CD1c-positive myeloid dendritic cell (primary cell): Measurements from ENCODE around the gene MORN5.

ENCODE experiments used
- DNase-seq: peaks from one replicate; pipeline ENCODE4 v3.0.0-alpha.2; 2016; ENCODE audit errors: extremely low spot score

The MORN5 gene

DNA sequence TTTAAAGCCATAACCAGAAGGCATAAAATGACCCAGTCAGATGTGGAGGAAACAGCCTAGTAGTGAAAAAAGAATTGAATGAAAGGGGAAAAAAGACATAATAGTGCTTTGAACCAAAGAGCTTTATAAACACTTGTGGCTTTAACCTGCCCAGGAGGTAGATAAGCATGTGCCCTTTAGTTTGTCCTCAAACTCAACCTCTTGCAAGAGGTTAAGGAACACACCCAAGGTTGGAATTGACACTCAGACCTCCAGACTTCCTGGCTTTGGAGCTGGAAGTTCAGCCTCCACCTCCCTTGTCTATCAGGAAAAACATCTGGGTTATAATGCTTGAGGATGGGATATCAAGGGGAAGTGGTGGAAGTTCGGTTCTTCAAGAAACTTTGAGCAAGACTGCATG, 16.4 kb upstream of the MORN5 start:
- no peak for DNase-seq

- DNase-seq, result no peak
These were observed 15.8 kb upstream of the MORN5 start for GRCh38 chr9:122143876-122144405.

- no peak for DNase-seq
These were observed 14.7 kb upstream of the MORN5 start for GRCh38 chr9:122144836-122145591.

DNA sequence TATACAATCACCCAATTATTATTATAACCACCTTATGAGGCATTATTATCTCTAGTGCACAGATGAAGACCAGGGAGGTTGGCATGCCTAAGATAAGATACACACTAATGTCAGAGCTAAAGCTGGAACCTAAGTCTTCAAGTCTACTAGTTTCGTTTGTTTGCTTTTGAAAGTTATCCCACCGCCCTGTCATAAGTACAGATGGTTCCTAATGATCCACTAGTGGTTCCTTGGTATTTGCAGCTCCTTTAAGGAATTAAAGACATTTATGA, 14.2 kb upstream of the MORN5 start:
- no peak for DNase-seq

DNA sequence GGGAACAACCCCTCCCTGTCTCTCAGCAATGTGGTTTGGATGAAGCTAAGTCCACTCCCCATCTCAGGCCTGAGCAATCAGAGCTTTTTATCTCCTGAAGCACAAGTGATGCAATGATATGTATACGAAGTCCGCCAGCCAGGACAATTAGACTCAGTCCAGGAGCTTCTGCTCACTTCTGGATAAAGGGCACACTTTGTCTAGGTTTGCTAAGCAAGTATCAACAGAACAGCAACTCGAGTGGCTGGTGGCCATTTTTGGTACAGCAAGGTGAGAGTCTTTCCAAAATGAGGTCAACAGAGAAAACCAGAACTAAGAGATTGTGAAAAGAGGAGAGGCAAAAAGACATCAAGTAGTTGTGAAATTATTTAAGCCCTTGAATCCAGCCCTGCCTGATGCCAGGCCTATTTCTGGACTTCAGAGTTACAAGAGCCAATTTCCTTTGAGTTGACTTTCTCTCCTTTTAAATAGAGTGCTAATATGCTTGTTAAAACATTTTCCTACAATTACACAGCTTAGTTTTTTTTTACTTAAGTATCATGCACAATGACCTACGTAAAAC, 8.4 kb upstream of the MORN5 start:
- DNase-seq, result no peak

DNA sequence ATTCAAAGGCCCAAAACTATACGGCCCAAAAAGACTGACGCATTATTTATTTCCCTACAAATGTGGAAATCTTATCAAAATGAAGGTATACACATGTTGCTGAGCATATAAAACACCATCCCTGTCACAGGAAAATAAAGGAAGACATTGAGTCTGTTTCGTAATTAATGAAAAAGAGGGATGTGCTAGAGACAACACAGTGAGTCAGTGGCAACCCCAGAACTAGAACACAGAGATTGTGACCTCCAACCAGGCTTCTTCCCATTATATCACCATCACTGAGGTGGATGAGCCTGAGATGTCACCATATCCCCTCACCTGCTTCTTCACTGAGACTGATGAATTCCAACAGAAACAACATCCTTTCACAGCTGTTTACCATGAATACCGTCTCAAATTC, 3.9 kb upstream of the MORN5 start:
- DNase-seq, result no peak

DNA sequence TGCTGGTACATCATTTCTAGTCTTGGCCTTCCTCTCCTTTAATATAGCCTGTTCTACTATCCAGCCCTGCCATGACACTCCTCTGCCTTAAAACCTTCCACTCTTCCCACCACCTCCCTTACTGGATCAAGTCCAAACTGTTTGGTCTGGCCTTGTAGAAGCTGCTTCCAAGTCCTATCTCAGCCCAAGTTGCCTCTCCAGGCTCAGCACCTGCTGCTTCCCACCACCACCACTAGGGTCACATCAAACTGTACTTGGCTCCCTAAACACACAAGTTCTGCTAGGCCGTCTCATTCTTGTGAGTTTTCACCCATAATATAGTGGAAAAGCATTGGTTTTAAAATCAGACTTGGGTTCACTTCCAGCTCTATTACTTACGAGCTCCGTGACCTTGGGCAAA, 1.5 kb upstream of the MORN5 start:
- peak; percentile 34 for DNase-seq

DNA sequence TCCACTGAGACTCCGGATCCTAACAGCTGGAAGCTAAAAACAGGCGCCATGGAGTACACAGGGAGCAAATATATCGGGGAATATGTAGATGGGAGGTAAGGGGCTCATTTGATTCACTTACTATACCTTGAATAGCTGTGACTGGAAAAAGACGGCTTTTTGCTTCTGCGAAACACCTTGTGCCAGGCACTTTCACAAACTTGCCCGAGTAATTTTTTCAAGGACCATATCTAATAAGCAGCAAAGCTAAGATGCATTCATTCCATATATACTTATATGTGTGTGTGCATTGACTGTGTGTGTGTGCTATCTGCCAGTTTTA, 178 bp downstream of the MORN5 start:
- no peak for DNase-seq

GRCh38 chr9:122162415-122162814, 2.7 kb downstream of the MORN5 start:
- DNase-seq, result no peak

GRCh38 chr9:122164286-122164685, 4.6 kb downstream of the MORN5 start:
- no peak for DNase-seq

- no peak for DNase-seq
These were observed 8.6 kb downstream of the MORN5 start for GRCh38 chr9:122168356-122168755.

GRCh38 chr9:122172131-122172530, 12.4 kb downstream of the MORN5 start:
- DNase-seq, result no peak

GRCh38 chr9:122173670-122174069, 14.0 kb downstream of the MORN5 start:
- no peak for DNase-seq

DNA sequence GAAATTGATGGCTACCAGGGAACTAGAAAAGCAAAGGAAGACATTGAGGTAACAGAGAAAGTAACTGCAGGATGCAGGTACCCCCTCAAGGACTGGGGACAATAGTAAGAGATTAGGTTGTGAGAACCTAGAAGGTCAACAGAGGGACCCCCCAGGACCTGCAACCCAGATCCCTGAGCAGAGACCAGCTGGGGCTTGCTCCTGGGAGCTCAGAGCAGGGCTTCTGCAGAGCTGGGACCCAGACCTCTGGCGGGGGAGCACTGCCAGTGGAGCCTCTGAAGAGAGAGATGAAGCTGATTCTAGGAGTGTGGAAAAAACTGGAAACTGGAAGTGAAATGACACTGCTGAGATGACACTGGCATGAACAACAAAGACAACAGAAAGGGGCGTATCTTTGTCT, 17.2 kb downstream of the MORN5 start:
- DNase-seq, result no peak

GRCh38 chr9:122179054-122179689, 19.5 kb downstream of the MORN5 start:
- no peak for DNase-seq

- DNase-seq, result no peak
These were observed 20.0 kb downstream of the MORN5 start for GRCh38 chr9:122179690-122180074.

GRCh38 chr9:122180633-122181032, 20.9 kb downstream of the MORN5 start:
- no peak for DNase-seq

DNA sequence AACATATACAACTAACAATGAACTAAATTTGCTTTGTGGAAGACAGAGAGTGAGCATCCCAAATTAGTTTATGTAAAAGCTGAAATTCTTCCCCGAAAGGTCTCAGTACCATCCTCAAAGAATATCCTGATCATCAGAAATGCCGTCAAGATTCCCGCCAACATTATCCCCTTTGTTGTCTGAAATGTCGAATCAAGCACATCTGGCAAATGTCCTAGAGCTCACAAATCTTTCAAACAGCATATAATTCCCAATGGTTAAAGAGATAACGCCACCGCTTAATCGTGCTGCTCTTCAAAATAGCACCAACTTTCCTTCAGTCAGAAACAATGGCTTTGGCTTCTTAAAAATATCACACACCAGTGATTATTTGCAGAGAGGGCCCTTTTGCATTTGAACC, 23.8 kb downstream of the MORN5 start:
- DNase-seq, result no peak

- DNase-seq, result no peak
These were observed 24.8 kb downstream of the MORN5 start for GRCh38 chr9:122184551-122184950.

DNA sequence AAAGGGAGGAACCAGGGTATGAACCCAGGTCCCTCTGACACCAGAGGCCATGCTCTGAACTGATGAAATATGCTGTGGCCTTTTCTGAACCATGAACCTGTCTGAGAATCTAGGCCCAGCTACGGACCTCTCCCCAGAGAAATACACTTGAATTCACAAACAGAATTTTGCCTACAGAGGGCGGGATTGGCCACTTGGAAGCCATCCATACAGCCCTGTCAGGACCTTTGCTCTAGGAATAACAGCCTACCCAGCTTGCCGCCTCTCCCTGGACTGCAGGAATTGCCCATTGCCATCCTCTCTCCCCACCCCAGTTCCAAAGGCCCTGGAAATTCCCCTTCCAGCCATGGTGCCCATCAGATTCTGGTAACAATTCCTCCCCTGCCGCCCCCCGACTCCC, 26.6 kb downstream of the MORN5 start:
- DNase-seq, result no peak

- DNase-seq, result no peak
These were observed 27.2 kb downstream of the MORN5 start for GRCh38 chr9:122186777-122187470.

GRCh38 chr9:122188369-122188768, 28.7 kb downstream of the MORN5 start:
- no peak for DNase-seq
